NK-92 (cell line): ENCODE results near the gene TRNP1.
"Not testable (repeated sequence)": the region's sequence is repeated elsewhere in the genome, so short reads cannot be mapped to it uniquely, and the experiment has no call there.

ENCODE experiments used
- DNase-seq: peaks from one replicate; lab custom pipeline; 2025; ENCODE audit not compliant: unreplicated experiment; lab: John Stamatoyannopoulos, UW

Gene TRNP1

GRCh38 chr1:26972390-26972789, 21.1 kb upstream of the TRNP1 start:
- DNase-seq: no peak

- no peak for DNase-seq
Measured at GRCh38 chr1:26972821-26973220, 20.7 kb upstream of the TRNP1 start.

- DNase-seq: no peak
Measured at GRCh38 chr1:26976621-26977510, 16.6 kb upstream of the TRNP1 start.

GRCh38 chr1:26978901-26979300, 14.6 kb upstream of the TRNP1 start:
- DNase-seq: no peak

GRCh38 chr1:26981146-26981846, 12.2 kb upstream of the TRNP1 start:
- no peak for DNase-seq

- DNase-seq: no peak
Measured at GRCh38 chr1:26983863-26984262, 9.6 kb upstream of the TRNP1 start.

- DNase-seq: no peak
Measured at GRCh38 chr1:26984291-26984690, 9.2 kb upstream of the TRNP1 start.

- no peak for DNase-seq
Measured at GRCh38 chr1:26986658-26987057, 6.8 kb upstream of the TRNP1 start.

- DNase-seq: not testable (repeated sequence)
Measured at GRCh38 chr1:26989403-26990109, 3.9 kb upstream of the TRNP1 start.

- DNase-seq: no peak
Measured at GRCh38 chr1:26991310-26992116, 2.0 kb upstream of the TRNP1 start.

- no peak for DNase-seq
Measured at GRCh38 chr1:26994020-26994786, 711 bp downstream of the TRNP1 start.

- DNase-seq: no peak
Measured at GRCh38 chr1:26994787-26995517, 1.5 kb downstream of the TRNP1 start.

- DNase-seq: no peak
Measured at GRCh38 chr1:26996024-26996423, 2.5 kb downstream of the TRNP1 start.

GRCh38 chr1:26996665-26997064, 3.2 kb downstream of the TRNP1 start:
- no peak for DNase-seq

GRCh38 chr1:26998429-26999300, 5.2 kb downstream of the TRNP1 start:
- DNase-seq: no peak

- no peak for DNase-seq
Measured at GRCh38 chr1:26999440-26999987, 6.0 kb downstream of the TRNP1 start.

- DNase-seq: no peak
Measured at GRCh38 chr1:27000090-27000816, 6.8 kb downstream of the TRNP1 start.
